Neural progenitor cell (in vitro differentiated cells): ENCODE results near the gene UQCRQ. TPM values are rescaled to one million over a fixed set of nuclear protein-coding genes. Genes with fewer than 3 reads are reported as not detected.

Source experiments
- DNase-seq: peaks from one replicate; pipeline ENCODE4 v3.0.0-alpha.2; 2016; ENCODE audit warnings: low spot score
- H2AFZ ChIP-seq: fragments of 200-600 bp; sonication (generic); replicated peaks from 2 replicates; pipeline ENCODE4 v1.6.1; 2016; ENCODE audit warnings: antibody characterized with exemption
- H3F3A ChIP-seq: fragments of 200-600 bp; sonication (generic); 2 replicates; pipeline ENCODE4 v1.6.1; 2016; ENCODE audit warnings: antibody characterized with exemption, low read depth
- H3K27ac ChIP-seq: fragments of 200-600 bp; sonication (generic); 2 replicates; pipeline ENCODE4 v1.5.1; 2016; ENCODE audit warnings: mild to moderate bottlenecking
- H3K27me3 ChIP-seq: fragments of 200-600 bp; sonication (generic); 2 replicates; pipeline ENCODE4 v1.6.1; 2016; ENCODE audit warnings: mild to moderate bottlenecking, moderate library complexity
- H3K36me3 ChIP-seq: fragments of 200-600 bp; sonication (generic); 2 replicates; pipeline ENCODE4 v1.5.1; 2016
- H3K4me1 ChIP-seq: fragments of 200-600 bp; sonication (generic); 2 replicates; pipeline ENCODE4 v1.6.1; 2016; ENCODE audit warnings: mixed run types
- H3K4me2 ChIP-seq: fragments of 200-600 bp; sonication (generic); 2 replicates; pipeline ENCODE4 v1.6.1; 2016
- H3K4me3 ChIP-seq: fragments of 200-600 bp; sonication (generic); 2 replicates; pipeline ENCODE4 v1.5.1; 2016
- H3K79me2 ChIP-seq: fragments of 200-600 bp; sonication (generic); 2 replicates; pipeline ENCODE4 v1.6.1; 2016; ENCODE audit warnings: low read depth
- H3K9ac ChIP-seq: fragments of 200-600 bp; sonication (generic); 2 replicates; pipeline ENCODE4 v1.6.1; 2016
- H3K9me3 ChIP-seq: fragments of 200-600 bp; sonication (generic); 2 replicates; pipeline ENCODE4 v1.5.1; 2016; ENCODE audit warnings: low read depth
- H4K20me1 ChIP-seq: fragments of 200-600 bp; sonication (generic); 2 replicates; pipeline ENCODE4 v1.6.1; 2016; ENCODE audit warnings: low read depth
- H3K27ac Mint-ChIP-seq: 3 replicates; pipeline ENCODE4 v1.8.0; 2021; ENCODE audit warnings: mixed read lengths
- H3K27me3 Mint-ChIP-seq: 2 replicates; pipeline ENCODE4 v1.8.0; 2022; ENCODE audit warnings: low read depth, mild to moderate bottlenecking, inconsistent platforms, moderate library complexity, mixed read lengths; ENCODE audit not compliant: insufficient read depth
- H3K36me3 Mint-ChIP-seq: 3 replicates; pipeline ENCODE4 v1.8.0; 2021; ENCODE audit warnings: mixed read lengths
- H3K4me1 Mint-ChIP-seq: 3 replicates; pipeline ENCODE4 v1.8.0; 2021; ENCODE audit warnings: mixed read lengths
- H3K4me3 Mint-ChIP-seq: 3 replicates; pipeline ENCODE4 v1.8.0; 2021; ENCODE audit warnings: mild to moderate bottlenecking, moderate library complexity, mixed read lengths
- H3K9me3 Mint-ChIP-seq: 3 replicates; pipeline ENCODE4 v1.8.0; 2020; ENCODE audit warnings: mixed read lengths
- EZH2 ChIP-seq: fragments of 200-600 bp; sonication (generic); IDR thresholded peaks from 2 replicates; pipeline ENCODE4 v1.6.1; 2017; ENCODE audit warnings: antibody characterized with exemption, mild to moderate bottlenecking, moderate library complexity
- EZH2phosphoT487 ChIP-seq: fragments of 200-600 bp; sonication (generic); IDR thresholded peaks from 2 replicates; pipeline ENCODE4 v1.6.1; 2017; ENCODE audit warnings: antibody characterized with exemption
- total RNA-seq: library from RNA; depleted of rRNA; stranded (reverse); fragments of >200 nt; gene quantifications from 2 replicates; pipeline ENCODE4 v1.2.3, GENCODE V29; 2015; ENCODE audit warnings: low replicate concordance
- TF ChIP-seq, protein P1 (sequence below): fragments of 200-600 bp; sonication (generic); IDR thresholded peaks from 2 replicates; pipeline ENCODE4 v1.5.1; 2017; ENCODE audit warnings: antibody characterized with exemption, mild to moderate bottlenecking

Gene UQCRQ
- total RNA-seq, 1 donor from 2014 or later: 45.0 TPM

DNA sequence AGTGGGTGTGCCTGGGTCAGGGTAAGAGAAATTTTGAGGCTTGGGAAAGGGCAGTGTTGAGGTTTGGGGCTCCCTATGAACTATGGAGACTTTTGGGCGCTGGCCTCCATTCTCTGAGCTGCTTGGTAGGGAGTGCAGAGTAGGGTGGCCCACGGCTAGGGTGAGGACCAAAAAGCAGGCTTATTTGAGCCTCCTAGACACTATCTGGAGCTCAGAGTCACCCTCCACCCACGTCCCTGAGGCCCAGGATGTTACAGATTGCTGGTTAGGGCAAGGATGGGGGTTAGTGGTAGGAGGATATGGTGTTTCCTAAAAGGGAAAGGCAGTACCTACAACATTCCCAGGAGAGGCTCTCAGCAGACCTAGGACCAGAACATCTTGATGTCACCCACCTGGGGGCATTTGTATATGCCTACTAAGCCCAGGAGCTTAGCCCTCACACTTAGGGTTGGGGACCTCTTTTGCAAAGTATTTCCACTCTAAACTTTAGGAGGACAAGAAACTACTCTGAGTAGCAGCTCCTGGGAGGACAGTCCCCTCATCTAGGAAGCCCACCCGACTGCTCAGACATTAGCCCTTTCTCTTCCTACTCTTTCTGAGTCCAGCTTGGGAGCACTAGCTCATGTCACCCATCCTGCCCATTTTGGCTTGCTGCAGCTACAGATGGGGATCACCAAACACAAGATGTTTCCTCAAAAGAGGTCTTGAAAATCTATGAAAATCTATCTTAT is 38.3 kb upstream of the UQCRQ start:
- Mint-ChIP-seq H3K36me3 (peaks cover 3% of the 10 kb centered on the region), H3K4me3 (peak overlapping the region; percentile 31)

GRCh38 chr5:132828846-132829494 is 37.5 kb upstream of the UQCRQ start:
- Mint-ChIP-seq H3K27ac (peak overlapping the region; percentile 14), H3K4me1 (peaks cover 5% of the 10 kb centered on the region)

More for the DNA sequence above, 38.3 kb upstream of the UQCRQ start:
- no peak overlapping the region for H3K4me2 ChIP-seq
- peaks cover 12% of the 10 kb centered on the region for H3F3A ChIP-seq
- H3K79me2 ChIP-seq: no peaks in the 10 kb centered on the region
- Mint-ChIP-seq H3K27ac (no peak overlapping the region), H3K27me3 (peaks cover 40% of the 10 kb centered on the region), H3K9me3 (peaks cover 2% of the 10 kb centered on the region), H3K4me1 (peaks cover 5% of the 10 kb centered on the region)
- H3K36me3 ChIP-seq: no peaks in the 10 kb centered on the region
- no peak for DNase-seq
- no peak overlapping the region for H3K9ac ChIP-seq
- no peak overlapping the region for H2AFZ ChIP-seq
- no peak overlapping the region for H3K4me3 ChIP-seq
- TF ChIP-seq EZH2 (no peak), EZH2phosphoT487 (no peak)
- TF ChIP-seq, protein P1, sequence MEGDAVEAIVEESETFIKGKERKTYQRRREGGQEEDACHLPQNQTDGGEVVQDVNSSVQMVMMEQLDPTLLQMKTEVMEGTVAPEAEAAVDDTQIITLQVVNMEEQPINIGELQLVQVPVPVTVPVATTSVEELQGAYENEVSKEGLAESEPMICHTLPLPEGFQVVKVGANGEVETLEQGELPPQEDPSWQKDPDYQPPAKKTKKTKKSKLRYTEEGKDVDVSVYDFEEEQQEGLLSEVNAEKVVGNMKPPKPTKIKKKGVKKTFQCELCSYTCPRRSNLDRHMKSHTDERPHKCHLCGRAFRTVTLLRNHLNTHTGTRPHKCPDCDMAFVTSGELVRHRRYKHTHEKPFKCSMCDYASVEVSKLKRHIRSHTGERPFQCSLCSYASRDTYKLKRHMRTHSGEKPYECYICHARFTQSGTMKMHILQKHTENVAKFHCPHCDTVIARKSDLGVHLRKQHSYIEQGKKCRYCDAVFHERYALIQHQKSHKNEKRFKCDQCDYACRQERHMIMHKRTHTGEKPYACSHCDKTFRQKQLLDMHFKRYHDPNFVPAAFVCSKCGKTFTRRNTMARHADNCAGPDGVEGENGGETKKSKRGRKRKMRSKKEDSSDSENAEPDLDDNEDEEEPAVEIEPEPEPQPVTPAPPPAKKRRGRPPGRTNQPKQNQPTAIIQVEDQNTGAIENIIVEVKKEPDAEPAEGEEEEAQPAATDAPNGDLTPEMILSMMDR: no peak
- no peaks in the 10 kb centered on the region for H3K9me3 ChIP-seq
- no peak overlapping the region for H3K27ac ChIP-seq
- no peaks in the 10 kb centered on the region for H3K4me1 ChIP-seq
- H3K27me3 ChIP-seq: peaks cover 100% of the 10 kb centered on the region
- H4K20me1 ChIP-seq: no peaks in the 10 kb centered on the region

DNA sequence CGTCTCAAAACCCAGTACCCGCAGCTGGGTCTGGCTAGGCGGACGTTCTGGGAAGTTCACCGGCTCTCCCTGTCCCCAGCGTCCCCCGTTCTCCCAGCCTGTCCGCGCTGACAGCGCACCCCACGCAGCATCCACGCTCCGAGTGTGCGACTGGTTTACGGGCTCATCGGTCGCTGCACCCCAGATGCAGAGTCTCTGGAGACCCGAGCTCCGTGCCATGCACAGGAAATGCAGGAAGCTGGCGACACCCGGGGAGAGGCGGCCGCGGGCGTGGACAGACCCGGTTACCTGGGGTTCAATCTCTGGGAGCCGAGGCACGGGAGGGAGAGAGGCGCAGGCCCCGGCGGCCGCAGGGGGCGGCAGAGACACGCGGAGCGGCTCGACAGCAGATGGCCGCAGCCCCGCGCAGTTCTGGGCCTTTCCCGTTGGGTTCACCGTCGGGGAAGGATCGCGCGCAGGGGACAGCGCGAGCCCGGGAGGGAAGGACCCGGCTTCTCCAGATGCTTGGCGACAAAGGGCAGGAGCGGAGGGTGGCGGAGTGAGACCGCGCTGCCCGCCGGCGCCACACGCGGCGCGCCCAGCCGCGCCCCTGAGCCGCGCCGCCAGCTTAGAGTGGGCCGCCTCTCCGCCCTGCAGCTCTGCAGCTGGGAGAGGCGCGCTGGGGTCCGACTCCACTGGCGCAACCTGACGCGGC is 36.6 kb upstream of the UQCRQ start:
- H3K36me3 Mint-ChIP-seq: peaks cover 3% of the 10 kb centered on the region
- peak overlapping the region; percentile 66 for H3K4me3 ChIP-seq
- H3K9me3 Mint-ChIP-seq: peaks cover 2% of the 10 kb centered on the region
- peaks cover 36% of the 10 kb centered on the region for H3K27me3 Mint-ChIP-seq
- H3K4me3 Mint-ChIP-seq: peak overlapping the region; percentile 85
- no peak for TF ChIP-seq EZH2phosphoT487
- TF ChIP-seq EZH2: peak; percentile 68
- TF ChIP-seq, protein P1: peak; percentile 70
- H3K9ac ChIP-seq: no peak overlapping the region
- H3K9me3 ChIP-seq: no peaks in the 10 kb centered on the region
- peaks cover 5% of the 10 kb centered on the region for H3K4me1 Mint-ChIP-seq
- H3K27ac Mint-ChIP-seq: no peak overlapping the region
- no peaks in the 10 kb centered on the region for H3K36me3 ChIP-seq
- H3K4me2 ChIP-seq: peak overlapping the region; percentile 88
- no peak overlapping the region for H3K27ac ChIP-seq
- no peaks in the 10 kb centered on the region for H3K79me2 ChIP-seq
- peak; percentile 88 for DNase-seq
- peaks cover 3% of the 10 kb centered on the region for H3F3A ChIP-seq
- no peaks in the 10 kb centered on the region for H3K4me1 ChIP-seq
- H2AFZ ChIP-seq: peak overlapping the region; percentile 99
- H3K27me3 ChIP-seq: peaks cover 93% of the 10 kb centered on the region
- no peaks in the 10 kb centered on the region for H4K20me1 ChIP-seq

More at GRCh38 chr5:132828846-132829494, 37.5 kb upstream of the UQCRQ start:
- Histone ChIP-seq H2AFZ (no peak overlapping the region), H3K4me1 (no peaks in the 10 kb centered on the region), H3K9me3 (no peaks in the 10 kb centered on the region), H3F3A (peaks cover 3% of the 10 kb centered on the region), H3K4me3 (no peak overlapping the region), H3K79me2 (no peaks in the 10 kb centered on the region), H4K20me1 (no peaks in the 10 kb centered on the region), H3K4me2 (no peak overlapping the region), H3K27me3 (peaks cover 100% of the 10 kb centered on the region), H3K27ac (no peak overlapping the region), H3K9ac (no peak overlapping the region), H3K36me3 (no peaks in the 10 kb centered on the region)
- TF ChIP-seq, protein P1: no peak
- TF ChIP-seq EZH2 (no peak), EZH2phosphoT487 (no peak)
- H3K27me3 Mint-ChIP-seq: peaks cover 41% of the 10 kb centered on the region
- H3K4me3 Mint-ChIP-seq: peak overlapping the region; percentile 85
- no peak for DNase-seq
- peaks cover 3% of the 10 kb centered on the region for H3K36me3 Mint-ChIP-seq
- H3K9me3 Mint-ChIP-seq: peaks cover 2% of the 10 kb centered on the region
